PC-9 (cell line): ENCODE data around the gene PA2G4.

Experiments
- CTCF ChIP-seq: fragments of 200-600 bp; sonication (generic); conservative IDR thresholded peaks from 2 replicates; pipeline ENCODE4 v1.6.1; 2017; ENCODE audit warnings: mixed run types, antibody characterized with exemption, mild to moderate bottlenecking, moderate library complexity
- EZH2 ChIP-seq: fragments of 200-600 bp; sonication (generic); IDR thresholded peaks from 2 replicates; pipeline ENCODE4 v1.8.0; 2017; ENCODE audit warnings: antibody characterized with exemption, low read depth

GRCh38 chr12:56161690-56162351 lies 57.5 kb downstream of the PA2G4 start:
- no peak for TF ChIP-seq CTCF
- no peak for TF ChIP-seq EZH2
